ENCODE results near the gene CEBPZOS. TPM values are rescaled to one million over a fixed set of nuclear protein-coding genes. Genes with fewer than 3 reads are reported as not detected.

The CEBPZOS gene
- total RNA-seq, 2 experiments from 2014 or later = 46.6 to 49.8 TPM

GRCh38 chr2:37168217-37168981 is 27.9 kb upstream of the CEBPZOS start:
- intact Hi-C loops (cut with DNase I, micrococcal nuclease) = loop anchor here (1.0 to 10.0 kb wide), 8 partner anchors 28 to 724 kb away; partner anchors contain the start of genes CEBPZ (in 1 of the 2), CEBPZOS (in 1 of the 2) and NDUFAF7 (in 1 of the 2)
- Mint-ChIP-seq H3K36me3 (ENCODE audit: low read depth) (peaks cover 7% of the 10 kb centered on the region), H3K4me1 (no peaks in the 10 kb centered on the region), H3K4me3 (no peak overlapping the region), H3K27me3 (no peaks in the 10 kb centered on the region), H3K27ac (no peak overlapping the region), H3K9me3 (ENCODE audit: low read depth) (peaks cover 10% of the 10 kb centered on the region)
- ChIA-PET CTCF (interaction anchor here (0.6 to 2.7 kb wide), 17 partner anchors 9 to 1106 kb away, joined by 3 to 18 read pairs (median 4); partner anchors contain the start of genes CEBPZOS and EIF2AK2), POLR2A (no interaction called here)
- peak; percentile 87 for ATAC-seq
- peak; percentile 45 for DNase-seq

- Mint-ChIP-seq H3K4me1 (no peaks in the 10 kb centered on the region), H3K9me3 (ENCODE audit: low read depth) (no peaks in the 10 kb centered on the region), H3K36me3 (ENCODE audit: low read depth) (no peaks in the 10 kb centered on the region), H3K27me3 (no peaks in the 10 kb centered on the region), H3K4me3 (no peak overlapping the region), H3K27ac (no peak overlapping the region)
- ATAC-seq = no peak
- intact Hi-C loops (cut with DNase I, micrococcal nuclease) = no loop called here
- ChIA-PET POLR2A (interaction anchor here (0.6 to 0.7 kb wide), 2 partner anchors 10 to 73 kb away, joined by 3 to 6 read pairs; no protein-coding TSS in a partner anchor), CTCF (interaction anchor here (0.6 to 1.5 kb wide), 9 partner anchors 8 to 1194 kb away, joined by 3 to 5 read pairs (median 3); partner anchors contain the start of genes CEBPZ and NDUFAF7)
- no peak for DNase-seq
Observed at GRCh38 chr2:37171624-37171950, 24.7 kb upstream of the CEBPZOS start.

GRCh38 chr2:37173741-37174140 is 22.6 kb upstream of the CEBPZOS start:
- no peak overlapping the region for H3K4me3 Mint-ChIP-seq
- DNase-seq = no peak
- H3K9me3 Mint-ChIP-seq (ENCODE audit: low read depth) = no peaks in the 10 kb centered on the region
- no peaks in the 10 kb centered on the region for H3K27me3 Mint-ChIP-seq
- intact Hi-C loops (cut with DNase I, micrococcal nuclease) = no loop called here
- no peaks in the 10 kb centered on the region for H3K4me1 Mint-ChIP-seq
- no peaks in the 10 kb centered on the region for H3K36me3 Mint-ChIP-seq (ENCODE audit: low read depth)
- ATAC-seq = no peak
- ChIA-PET CTCF (no interaction called here), POLR2A (no interaction called here)
- H3K27ac Mint-ChIP-seq = no peak overlapping the region

GRCh38 chr2:37180006-37180639 is 16.2 kb upstream of the CEBPZOS start:
- no peak overlapping the region for H3K4me3 Mint-ChIP-seq
- H3K27ac Mint-ChIP-seq = no peak overlapping the region
- intact Hi-C loops (cut with DNase I, micrococcal nuclease) = no loop called here
- ATAC-seq (no peak), DNase-seq (no peak)
- H3K27me3 Mint-ChIP-seq = peaks cover 15% of the 10 kb centered on the region
- no peaks in the 10 kb centered on the region for H3K9me3 Mint-ChIP-seq (ENCODE audit: low read depth)
- no peaks in the 10 kb centered on the region for H3K36me3 Mint-ChIP-seq (ENCODE audit: low read depth)
- H3K4me1 Mint-ChIP-seq = no peaks in the 10 kb centered on the region
- ChIA-PET POLR2A (no interaction called here), CTCF (interaction anchor here (0.6 to 3.3 kb wide), 4 partner anchors 9 to 691 kb away, joined by 3 to 18 read pairs (median 4); no protein-coding TSS in a partner anchor)

GRCh38 chr2:37180640-37181039 is 15.7 kb upstream of the CEBPZOS start:
- Mint-ChIP-seq H3K27ac (no peak overlapping the region), H3K36me3 (ENCODE audit: low read depth) (no peaks in the 10 kb centered on the region), H3K27me3 (peaks cover 15% of the 10 kb centered on the region), H3K4me1 (no peaks in the 10 kb centered on the region), H3K4me3 (no peak overlapping the region), H3K9me3 (ENCODE audit: low read depth) (no peaks in the 10 kb centered on the region)
- POLR2A ChIA-PET = no interaction called here
- ATAC-seq (no peak), DNase-seq (no peak)
- intact Hi-C loops (cut with DNase I, micrococcal nuclease) = no loop called here
- CTCF ChIA-PET = interaction anchor here (0.6 to 1.6 kb wide), 2 partner anchors 10 to 690 kb away, joined by 4 read pairs; no protein-coding TSS in a partner anchor

- CTCF ChIA-PET = no interaction called here
- Mint-ChIP-seq H3K4me3 (no peak overlapping the region), H3K4me1 (no peaks in the 10 kb centered on the region), H3K27ac (no peak overlapping the region), H3K36me3 (ENCODE audit: low read depth) (no peaks in the 10 kb centered on the region), H3K27me3 (peaks cover 19% of the 10 kb centered on the region), H3K9me3 (ENCODE audit: low read depth) (no peaks in the 10 kb centered on the region)
- POLR2A ChIA-PET = interaction anchor here (0.6 kb wide), 1 partner anchor 11 kb away, joined by 3 read pairs; no protein-coding TSS in a partner anchor
- ATAC-seq (no peak), DNase-seq (no peak)
- intact Hi-C loops (cut with DNase I, micrococcal nuclease) = no loop called here
Observed at GRCh38 chr2:37181726-37182684, 14.3 kb upstream of the CEBPZOS start.

- H3K4me1 Mint-ChIP-seq = peaks cover 2% of the 10 kb centered on the region
- H3K9me3 Mint-ChIP-seq (ENCODE audit: low read depth) = no peaks in the 10 kb centered on the region
- H3K27me3 Mint-ChIP-seq = peaks cover 3% of the 10 kb centered on the region
- intact Hi-C loops (cut with DNase I, micrococcal nuclease) = no loop called here
- POLR2A ChIA-PET = no interaction called here
- H3K36me3 Mint-ChIP-seq (ENCODE audit: low read depth) = no peaks in the 10 kb centered on the region
- H3K4me3 Mint-ChIP-seq = no peak within 1 kb of the TSS
- ATAC-seq = no peak
- H3K27ac Mint-ChIP-seq = no peak within 1 kb of the TSS
- no peak for DNase-seq
- CTCF ChIA-PET = interaction anchor here (0.6 to 0.8 kb wide), 2 partner anchors 19 to 288 kb away, joined by 3 to 4 read pairs; no protein-coding TSS in a partner anchor
Observed at GRCh38 chr2:37188570-37188969, 7.7 kb upstream of the CEBPZOS start, which contains the start of gene SULT6B1. Gene SULT6B1 (minus strand): TSS chr2:37188670. CDS start chr2:37188640, 30 bp downstream.

GRCh38 chr2:37189452-37190153 is 6.7 kb upstream of the CEBPZOS start:
- Mint-ChIP-seq H3K27ac (no peak overlapping the region), H3K27me3 (peaks cover 3% of the 10 kb centered on the region), H3K4me3 (no peak overlapping the region), H3K36me3 (ENCODE audit: low read depth) (no peaks in the 10 kb centered on the region), H3K9me3 (ENCODE audit: low read depth) (no peaks in the 10 kb centered on the region), H3K4me1 (peaks cover 2% of the 10 kb centered on the region)
- POLR2A ChIA-PET = interaction anchor here (0.6 kb wide), 1 partner anchor 23 kb away, joined by 3 read pairs; no protein-coding TSS in a partner anchor
- CTCF ChIA-PET = interaction anchor here (0.8 kb wide), 1 partner anchor 20 kb away, joined by 4 read pairs; no protein-coding TSS in a partner anchor
- intact Hi-C loops (cut with DNase I, micrococcal nuclease) = no loop called here
- ATAC-seq (peak; percentile 88), DNase-seq (peak; percentile 22)

GRCh38 chr2:37190290-37190689 is 6.0 kb upstream of the CEBPZOS start:
- Mint-ChIP-seq H3K9me3 (ENCODE audit: low read depth) (no peaks in the 10 kb centered on the region), H3K27me3 (peaks cover 3% of the 10 kb centered on the region), H3K36me3 (ENCODE audit: low read depth) (no peaks in the 10 kb centered on the region), H3K27ac (no peak overlapping the region), H3K4me3 (no peak overlapping the region), H3K4me1 (peaks cover 2% of the 10 kb centered on the region)
- ChIA-PET POLR2A (interaction anchor here (0.6 kb wide), 1 partner anchor 24 kb away, joined by 3 read pairs; no protein-coding TSS in a partner anchor), CTCF (interaction anchor here (0.9 kb wide), 1 partner anchor 10 kb away, joined by 4 read pairs; no protein-coding TSS in a partner anchor)
- ATAC-seq = peak; percentile 12
- DNase-seq = no peak
- intact Hi-C loops (cut with DNase I, micrococcal nuclease) = no loop called here

GRCh38 chr2:37191253-37191652 is 5.0 kb upstream of the CEBPZOS start:
- ATAC-seq (no peak), DNase-seq (no peak)
- Mint-ChIP-seq H3K27ac (no peak overlapping the region), H3K9me3 (ENCODE audit: low read depth) (no peaks in the 10 kb centered on the region), H3K4me3 (no peak overlapping the region), H3K4me1 (peaks cover 4% of the 10 kb centered on the region), H3K27me3 (no peaks in the 10 kb centered on the region), H3K36me3 (ENCODE audit: low read depth) (peaks cover 2% of the 10 kb centered on the region)
- ChIA-PET POLR2A (no interaction called here), CTCF (no interaction called here)
- intact Hi-C loops (cut with DNase I, micrococcal nuclease) = no loop called here
